ENCODE data around the gene SEZ6L.

DNA sequence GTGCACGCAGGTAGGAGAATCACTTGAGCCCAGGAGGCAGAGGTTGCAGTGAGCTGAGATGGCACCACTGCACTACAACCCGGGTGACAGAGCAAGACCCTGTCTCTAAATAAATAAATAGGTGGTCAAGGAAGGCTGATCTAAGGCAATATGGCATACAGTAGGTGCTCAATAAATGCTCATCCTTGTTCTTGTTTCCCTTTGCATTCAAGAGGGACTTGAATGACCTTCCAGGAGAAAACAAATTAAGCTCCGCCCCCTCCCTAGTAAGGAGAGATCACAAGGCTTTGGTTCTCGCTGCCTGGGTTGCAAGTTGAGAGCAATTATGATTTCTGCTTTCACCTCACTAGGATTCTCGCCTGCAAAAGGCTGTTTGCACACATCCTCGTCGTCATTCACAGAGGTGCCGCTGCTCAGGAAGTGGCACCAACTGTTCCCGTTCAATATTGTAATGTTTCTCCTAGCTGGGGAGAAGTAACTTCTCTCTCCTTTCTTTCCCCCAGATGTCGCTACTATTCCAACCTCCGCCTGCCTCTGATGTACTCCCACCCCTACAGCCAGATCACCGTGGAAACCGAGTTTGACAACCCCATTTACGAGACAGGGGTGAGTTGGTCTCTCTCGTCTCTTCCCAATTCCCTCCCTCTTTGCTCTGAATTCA lies 208.0 kb downstream of the SEZ6L start:
- TF ChIP-seq, protein P1, sequence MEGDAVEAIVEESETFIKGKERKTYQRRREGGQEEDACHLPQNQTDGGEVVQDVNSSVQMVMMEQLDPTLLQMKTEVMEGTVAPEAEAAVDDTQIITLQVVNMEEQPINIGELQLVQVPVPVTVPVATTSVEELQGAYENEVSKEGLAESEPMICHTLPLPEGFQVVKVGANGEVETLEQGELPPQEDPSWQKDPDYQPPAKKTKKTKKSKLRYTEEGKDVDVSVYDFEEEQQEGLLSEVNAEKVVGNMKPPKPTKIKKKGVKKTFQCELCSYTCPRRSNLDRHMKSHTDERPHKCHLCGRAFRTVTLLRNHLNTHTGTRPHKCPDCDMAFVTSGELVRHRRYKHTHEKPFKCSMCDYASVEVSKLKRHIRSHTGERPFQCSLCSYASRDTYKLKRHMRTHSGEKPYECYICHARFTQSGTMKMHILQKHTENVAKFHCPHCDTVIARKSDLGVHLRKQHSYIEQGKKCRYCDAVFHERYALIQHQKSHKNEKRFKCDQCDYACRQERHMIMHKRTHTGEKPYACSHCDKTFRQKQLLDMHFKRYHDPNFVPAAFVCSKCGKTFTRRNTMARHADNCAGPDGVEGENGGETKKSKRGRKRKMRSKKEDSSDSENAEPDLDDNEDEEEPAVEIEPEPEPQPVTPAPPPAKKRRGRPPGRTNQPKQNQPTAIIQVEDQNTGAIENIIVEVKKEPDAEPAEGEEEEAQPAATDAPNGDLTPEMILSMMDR (IDR thresholded peaks at IDR 0.05): no peak
- no peak for TF ChIP-seq POLR2A (IDR thresholded peaks at IDR 0.05)

Measured in lower leg skin (tissue), 3 donors.